GM12864 (cell line): ENCODE data around the gene ARFGEF3.

Source experiments
- DNase-seq: peaks from one replicate; pipeline ENCODE4 v3.0.0-alpha.2; 2011; ENCODE audit warnings: low read depth
- H3K4me3 ChIP-seq: 2 replicates; pipeline ENCODE4 v1.5.1; 2011; ENCODE audit warnings: mild to moderate bottlenecking, low read depth, low read length, control low read depth
- TF ChIP-seq, protein P1 (sequence below): IDR thresholded peaks from 2 replicates; pipeline ENCODE4 v1.5.1; 2011; ENCODE audit warnings: low read depth, mild to moderate bottlenecking, moderate library complexity, low read length, control low read depth, inconsistent platforms; ENCODE audit errors: missing control alignments

The ARFGEF3 gene

GRCh38 chr6:138240476-138241245 lies 78.9 kb downstream of the ARFGEF3 start:
- TF ChIP-seq, protein P1, sequence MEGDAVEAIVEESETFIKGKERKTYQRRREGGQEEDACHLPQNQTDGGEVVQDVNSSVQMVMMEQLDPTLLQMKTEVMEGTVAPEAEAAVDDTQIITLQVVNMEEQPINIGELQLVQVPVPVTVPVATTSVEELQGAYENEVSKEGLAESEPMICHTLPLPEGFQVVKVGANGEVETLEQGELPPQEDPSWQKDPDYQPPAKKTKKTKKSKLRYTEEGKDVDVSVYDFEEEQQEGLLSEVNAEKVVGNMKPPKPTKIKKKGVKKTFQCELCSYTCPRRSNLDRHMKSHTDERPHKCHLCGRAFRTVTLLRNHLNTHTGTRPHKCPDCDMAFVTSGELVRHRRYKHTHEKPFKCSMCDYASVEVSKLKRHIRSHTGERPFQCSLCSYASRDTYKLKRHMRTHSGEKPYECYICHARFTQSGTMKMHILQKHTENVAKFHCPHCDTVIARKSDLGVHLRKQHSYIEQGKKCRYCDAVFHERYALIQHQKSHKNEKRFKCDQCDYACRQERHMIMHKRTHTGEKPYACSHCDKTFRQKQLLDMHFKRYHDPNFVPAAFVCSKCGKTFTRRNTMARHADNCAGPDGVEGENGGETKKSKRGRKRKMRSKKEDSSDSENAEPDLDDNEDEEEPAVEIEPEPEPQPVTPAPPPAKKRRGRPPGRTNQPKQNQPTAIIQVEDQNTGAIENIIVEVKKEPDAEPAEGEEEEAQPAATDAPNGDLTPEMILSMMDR = no peak
- no peak for DNase-seq
- no peak overlapping the region for H3K4me3 ChIP-seq

- DNase-seq = no peak
- no peak overlapping the region for H3K4me3 ChIP-seq
- TF ChIP-seq, protein P1 = no peak
These were observed 79.6 kb downstream of the ARFGEF3 start for GRCh38 chr6:138241381-138241780.

GRCh38 chr6:138241934-138242333 lies 80.2 kb downstream of the ARFGEF3 start:
- TF ChIP-seq, protein P1 = no peak
- no peak overlapping the region for H3K4me3 ChIP-seq
- no peak for DNase-seq

GRCh38 chr6:138242987-138243592 lies 81.4 kb downstream of the ARFGEF3 start:
- TF ChIP-seq, protein P1 = no peak
- no peak overlapping the region for H3K4me3 ChIP-seq
- no peak for DNase-seq

DNA sequence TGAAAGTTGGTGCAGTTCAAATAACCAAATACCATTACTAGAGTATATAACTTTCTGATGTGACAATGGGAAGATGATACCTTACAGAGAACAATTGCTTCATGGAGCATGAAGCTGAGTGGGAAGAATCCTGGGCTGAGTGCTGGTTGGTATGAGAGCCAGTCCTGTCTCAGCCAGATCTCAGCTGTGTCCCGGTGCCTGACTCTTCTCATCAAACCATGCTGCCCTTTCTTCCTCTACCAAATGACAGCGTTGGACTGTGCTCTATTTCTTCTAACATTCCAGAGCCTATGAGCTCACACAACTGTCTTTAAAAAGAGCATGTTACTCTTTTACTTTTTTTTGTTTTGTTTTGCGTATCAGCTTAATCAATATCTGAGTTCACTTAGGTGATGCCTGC lies 84.0 kb downstream of the ARFGEF3 start:
- no peak overlapping the region for H3K4me3 ChIP-seq
- no peak for DNase-seq
- TF ChIP-seq, protein P1 = no peak

GRCh38 chr6:138246650-138247440 lies 85.1 kb downstream of the ARFGEF3 start:
- no peak overlapping the region for H3K4me3 ChIP-seq
- no peak for DNase-seq
- TF ChIP-seq, protein P1 = no peak
